GM21786 (cell line): ENCODE measurements around the gene FRMD6.
"Not testable (repeated sequence)": the region's sequence is repeated elsewhere in the genome, so short reads cannot be mapped to it uniquely, and the experiment has no call there.

Experiments used
- ATAC-seq: cut with Tn5 transposase; IDR thresholded peaks from one replicate; pipeline ENCODE4 v1.9.1; 2021; ENCODE audit not compliant: unreplicated experiment

The FRMD6 gene

GRCh38 chr14:51766586-51766985, 114.9 kb downstream of the FRMD6 start:
- ATAC-seq, result not testable (repeated sequence)

GRCh38 chr14:51769261-51769660, 117.6 kb downstream of the FRMD6 start:
- not testable (repeated sequence) for ATAC-seq

GRCh38 chr14:51774209-51774608, 122.5 kb downstream of the FRMD6 start:
- no peak for ATAC-seq

GRCh38 chr14:51776102-51776894, 124.6 kb downstream of the FRMD6 start:
- ATAC-seq, result no peak

GRCh38 chr14:51780006-51780692, 128.4 kb downstream of the FRMD6 start:
- ATAC-seq, result no peak
